SK-N-SH (cell line): Measurements from ENCODE around the gene AHCYL1. TPM values are rescaled to one million over a fixed set of nuclear protein-coding genes. Genes with fewer than 3 reads are reported as not detected.
A peak's percentile ranks its signal among the peaks of the same experiment; 100 is the strongest.

Experiments
- CTCF ChIA-PET: fragments of 300-600, 350-600 bp; formaldehyde crosslinking; extraction: SDS; loops from one replicate; lab custom pipeline; 2021; lab: Yijun Ruan, JAX
- POLR2A ChIA-PET: fragments of 350-600 bp; sonication (Branson Sonifier 250); formaldehyde crosslinking; extraction: SDS; loops from one replicate; lab custom pipeline; 2020; ENCODE audit warnings: antibody characterized with exemption, inconsistent platforms; lab: Yijun Ruan, JAX
- DNase-seq: peaks from one replicate; pipeline ENCODE4 v3.0.0; 2012
- H2AFZ ChIP-seq: fragments of 200-600 bp; sonication (generic); 2 replicates; pipeline ENCODE4 v1.8.1; 2016; ENCODE audit warnings: antibody characterized with exemption, mild to moderate bottlenecking, low read depth
- H3F3A ChIP-seq: fragments of 200-600 bp; sonication (generic); replicated peaks from 2 replicates; pipeline ENCODE3; 2016; ENCODE audit warnings: antibody characterized with exemption, mild to moderate bottlenecking; ENCODE audit not compliant: insufficient read depth
- H3K27ac ChIP-seq, 2 experiments: fragments of 200-500 bp in 1 of 2; fragments of 200-600 bp in 1 of 2; sonication (Bioruptor generic) in 1 of 2; sonication (generic), shearing (Covaris generic) in 1 of 2; 2 replicates each; pipeline versions ENCODE4 v1.5.1 to v1.6.1; 2014 to 2016; ENCODE audit warnings: low read depth in 2 of 2, inconsistent platforms in 1 of 2, low read length in 1 of 2, mild to moderate bottlenecking in 1 of 2, mixed read lengths in 1 of 2
- H3K27me3 ChIP-seq: fragments of 200-600 bp; sonication (generic), shearing (Covaris generic); 2 replicates; pipeline ENCODE4 v1.6.1; 2016; ENCODE audit warnings: mixed run types; ENCODE audit not compliant: insufficient read depth
- H3K36me3 ChIP-seq, 2 experiments: fragments of 200-500 bp in 1 of 2; fragments of 200-600 bp in 1 of 2; sonication (Bioruptor generic) in 1 of 2; sonication (generic) in 1 of 2; replicated peaks in 1 of 2; 2 replicates each; pipeline versions ENCODE3 to v1.5.1; 2014 to 2016; ENCODE audit warnings: low read length in 1 of 2, mild to moderate bottlenecking in 1 of 2; ENCODE audit not compliant: insufficient read depth in 2 of 2, control insufficient read depth in 1 of 2
- H3K4me1 ChIP-seq, 2 experiments: fragments of 200-500 bp in 1 of 2; fragments of 200-600 bp in 1 of 2; sonication (Bioruptor generic) in 1 of 2; sonication (generic), shearing (Covaris generic) in 1 of 2; 2 replicates each; pipeline versions ENCODE4 v1.5.1 to v1.6.1; 2014 to 2016; ENCODE audit warnings: low read depth in 1 of 2, low read length in 1 of 2, mixed run types in 1 of 2; ENCODE audit not compliant: insufficient read depth in 2 of 2, control insufficient read depth in 1 of 2
- H3K4me2 ChIP-seq: fragments of 200-600 bp; sonication (generic), shearing (Covaris generic); 2 replicates; pipeline ENCODE4 v1.6.1; 2017; ENCODE audit warnings: mixed run types
- H3K4me3 ChIP-seq, 2 experiments: fragments of 200-500 bp in 1 of 2; fragments of 200-600 bp in 1 of 2; sonication (Bioruptor generic) in 1 of 2; sonication (generic), shearing (Covaris generic) in 1 of 2; 2 replicates each; pipeline versions ENCODE4 v1.5.1 to v1.8.1; 2014 to 2016; ENCODE audit warnings: low read depth in 2 of 2, inconsistent platforms in 1 of 2, low read length in 1 of 2, mild to moderate bottlenecking in 1 of 2, mixed read lengths in 1 of 2, moderate library complexity in 1 of 2
- H3K79me2 ChIP-seq: fragments of 200-600 bp; sonication (generic); 2 replicates; pipeline ENCODE4 v1.8.1; 2017; ENCODE audit warnings: mild to moderate bottlenecking; ENCODE audit not compliant: insufficient read depth
- H3K9ac ChIP-seq: fragments of 200-600 bp; sonication (generic); 2 replicates; pipeline ENCODE4 v1.6.1; 2017; ENCODE audit warnings: mixed run types
- H3K9me2 ChIP-seq: fragments of 200-600 bp; sonication (generic); 2 replicates; pipeline ENCODE4 v1.6.1; 2017; ENCODE audit warnings: mixed run types
- H3K9me3 ChIP-seq: fragments of 200-600 bp; sonication (generic); 2 replicates; pipeline ENCODE4 v1.6.1; 2017; ENCODE audit warnings: mixed run types, mild to moderate bottlenecking, moderate library complexity
- H4K20me1 ChIP-seq: fragments of 200-600 bp; sonication (generic); 2 replicates; pipeline ENCODE4 v1.6.1; 2017; ENCODE audit warnings: mild to moderate bottlenecking, mixed run types; ENCODE audit not compliant: insufficient read depth
- CHD2 ChIP-seq: fragments of 150-350 bp; IDR thresholded peaks from 2 replicates; pipeline ENCODE4 v1.6.1; 2018; ENCODE audit warnings: low read length; ENCODE audit not compliant: partially characterized antibody
- ELF1 ChIP-seq: IDR thresholded peaks from 2 replicates; pipeline ENCODE4 v1.4.0; 2012
- GABPA ChIP-seq: IDR thresholded peaks from 2 replicates; pipeline ENCODE4 v1.4.0; 2012; ENCODE audit warnings: low read depth, mild to moderate bottlenecking
- GATA2 ChIP-seq: sonication (generic); formaldehyde crosslinking; IDR thresholded peaks from 2 replicates; pipeline ENCODE4 v1.5.0; 2020; ENCODE audit warnings: mild to moderate bottlenecking, missing genetic modification reagents
- MEF2A ChIP-seq: IDR thresholded peaks from 2 replicates; pipeline ENCODE4 v1.4.0; 2012; ENCODE audit warnings: low read depth, borderline replicate concordance
- MXI1 ChIP-seq: IDR thresholded peaks from 2 replicates; pipeline ENCODE4 v1.6.1; 2012; ENCODE audit warnings: mild to moderate bottlenecking, low read depth, low read length, improper control_type of control experiment
- NFIC ChIP-seq: IDR thresholded peaks from 2 replicates; pipeline ENCODE4 v1.4.0; 2012; ENCODE audit warnings: borderline replicate concordance
- POLR2AphosphoS5 ChIP-seq: IDR thresholded peaks from 2 replicates; pipeline ENCODE4 v1.6.1; 2012; ENCODE audit warnings: low read depth, low read length
- RAD21 ChIP-seq: IDR thresholded peaks from 2 replicates; pipeline ENCODE4 v1.6.1; 2012; ENCODE audit warnings: mild to moderate bottlenecking, low read length
- RCOR1 ChIP-seq: fragments of 150-350 bp; IDR thresholded peaks from 2 replicates; pipeline ENCODE4 v1.6.1; 2017; ENCODE audit warnings: antibody characterized with exemption, low read length
- RXRA ChIP-seq: IDR thresholded peaks from 2 replicates; pipeline ENCODE4 v1.4.0; 2012; ENCODE audit warnings: low read depth, mild to moderate bottlenecking, borderline replicate concordance
- SMC3 ChIP-seq: IDR thresholded peaks from 2 replicates; pipeline ENCODE4 v1.6.1; 2012; ENCODE audit warnings: low read depth, low read length, improper control_type of control experiment
- TAF1 ChIP-seq: IDR thresholded peaks from 2 replicates; pipeline ENCODE4 v1.6.1; 2012; ENCODE audit warnings: low read depth, mild to moderate bottlenecking, low read length, moderate library complexity, borderline replicate concordance
- USF1 ChIP-seq: IDR thresholded peaks from 2 replicates; pipeline ENCODE4 v1.4.0; 2012; ENCODE audit warnings: low read depth, borderline replicate concordance
- YY1 ChIP-seq: IDR thresholded peaks from 2 replicates; pipeline ENCODE4 v1.4.0; 2012; ENCODE audit warnings: low read depth, mild to moderate bottlenecking
- WGBS: methylation state at CpG from one replicate; pipeline ENCODE4 v1.1.6; 2017; ENCODE audit warnings: low lambda C conversion rate; 5-methylcytosine and 5-hydroxymethylcytosine counted together
- polyA plus RNA-seq, 3 experiments: library from polyadenylated mRNA; depleted of rRNA; stranded (reverse); fragments of >200 nt; gene quantifications; 2 replicates each; pipeline ENCODE4 v1.2.3, GENCODE V29; 2012
- TF ChIP-seq, protein P1 (sequence below): fragments of 200-600 bp; sonication (generic); IDR thresholded peaks from 2 replicates; pipeline ENCODE4 v1.6.1; 2017; ENCODE audit warnings: antibody characterized with exemption, mild to moderate bottlenecking, moderate library complexity
- TF ChIP-seq, protein P2 (sequence below): IDR thresholded peaks from 2 replicates; pipeline ENCODE4 v1.4.0; 2012; ENCODE audit warnings: low read depth, borderline replicate concordance
- TF ChIP-seq, protein P3 (sequence below): IDR thresholded peaks from 2 replicates; pipeline ENCODE4 v1.4.0; 2012; ENCODE audit warnings: low read depth
- TF ChIP-seq, protein P4 (sequence below): fragments of 150-350 bp; IDR thresholded peaks from 2 replicates; pipeline ENCODE4 v1.6.1; 2017; ENCODE audit warnings: antibody characterized with exemption, low read length, low read depth, borderline replicate concordance

The AHCYL1 gene
- polyA plus RNA-seq, 1 of the 3 experiments (the other 2 are of a cell fraction) = 39.7 TPM

DNA sequence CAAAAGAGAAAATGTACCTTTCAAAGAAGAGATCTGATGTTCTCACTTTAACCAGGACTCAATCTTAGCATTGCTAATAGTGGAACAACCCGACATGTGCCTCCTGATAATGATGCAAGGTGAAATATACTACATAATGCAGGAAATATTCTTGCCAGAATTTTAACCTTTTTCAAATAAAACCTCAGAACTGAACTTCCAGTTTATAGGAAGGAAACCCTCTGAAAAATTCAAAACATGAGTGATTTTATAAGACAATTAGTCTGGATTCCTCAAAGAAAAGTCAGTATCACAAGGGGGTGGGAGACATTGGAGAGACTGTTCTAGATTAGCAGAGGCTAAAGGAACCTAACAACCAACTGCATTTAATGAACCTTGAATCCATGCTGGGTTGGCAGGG lies 18.1 kb downstream of the AHCYL1 start:
- H3K27ac ChIP-seq = peak overlapping the region; percentile 77 to 92
- H3K4me3 ChIP-seq = no peak overlapping the region
- CTCF ChIA-PET = interaction anchor here (1.2 to 2.2 kb wide), 3 partner anchors 8 to 19 kb away, joined by 6 to 8 read pairs (median 7); partner anchors contain the start of gene AHCYL1
- H3F3A ChIP-seq = peaks cover 30% of the 10 kb centered on the region
- H3K4me1 ChIP-seq = peaks cover 26 to 30% of the 10 kb centered on the region in 2 experiments; a peak in 3 of 4 replicates
- H3K27me3 ChIP-seq = no peaks in the 10 kb centered on the region
- no peaks in the 10 kb centered on the region for H3K9me3 ChIP-seq
- peaks cover 4% of the 10 kb centered on the region; the same call in 1 of the 2 replicates for H4K20me1 ChIP-seq
- peaks cover 3 to 8% of the 10 kb centered on the region in 2 experiments for H3K36me3 ChIP-seq
- H3K4me2 ChIP-seq = peak overlapping the region; percentile 70; the same call in 1 of the 2 replicates
- TF ChIP-seq USF1 = no peak
- no peak for TF ChIP-seq YY1
- TF ChIP-seq MXI1 = no peak
- TF ChIP-seq GABPA = no peak
- no peak for TF ChIP-seq ELF1
- TF ChIP-seq MEF2A = no peak
- TF ChIP-seq, protein P1, sequence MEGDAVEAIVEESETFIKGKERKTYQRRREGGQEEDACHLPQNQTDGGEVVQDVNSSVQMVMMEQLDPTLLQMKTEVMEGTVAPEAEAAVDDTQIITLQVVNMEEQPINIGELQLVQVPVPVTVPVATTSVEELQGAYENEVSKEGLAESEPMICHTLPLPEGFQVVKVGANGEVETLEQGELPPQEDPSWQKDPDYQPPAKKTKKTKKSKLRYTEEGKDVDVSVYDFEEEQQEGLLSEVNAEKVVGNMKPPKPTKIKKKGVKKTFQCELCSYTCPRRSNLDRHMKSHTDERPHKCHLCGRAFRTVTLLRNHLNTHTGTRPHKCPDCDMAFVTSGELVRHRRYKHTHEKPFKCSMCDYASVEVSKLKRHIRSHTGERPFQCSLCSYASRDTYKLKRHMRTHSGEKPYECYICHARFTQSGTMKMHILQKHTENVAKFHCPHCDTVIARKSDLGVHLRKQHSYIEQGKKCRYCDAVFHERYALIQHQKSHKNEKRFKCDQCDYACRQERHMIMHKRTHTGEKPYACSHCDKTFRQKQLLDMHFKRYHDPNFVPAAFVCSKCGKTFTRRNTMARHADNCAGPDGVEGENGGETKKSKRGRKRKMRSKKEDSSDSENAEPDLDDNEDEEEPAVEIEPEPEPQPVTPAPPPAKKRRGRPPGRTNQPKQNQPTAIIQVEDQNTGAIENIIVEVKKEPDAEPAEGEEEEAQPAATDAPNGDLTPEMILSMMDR = no peak
- no peak for TF ChIP-seq SMC3
- no peak for TF ChIP-seq RAD21
- no peak for TF ChIP-seq RXRA
- TF ChIP-seq GATA2 (CRISPR knock-in tag) = no peak
- TF ChIP-seq, protein P2, sequence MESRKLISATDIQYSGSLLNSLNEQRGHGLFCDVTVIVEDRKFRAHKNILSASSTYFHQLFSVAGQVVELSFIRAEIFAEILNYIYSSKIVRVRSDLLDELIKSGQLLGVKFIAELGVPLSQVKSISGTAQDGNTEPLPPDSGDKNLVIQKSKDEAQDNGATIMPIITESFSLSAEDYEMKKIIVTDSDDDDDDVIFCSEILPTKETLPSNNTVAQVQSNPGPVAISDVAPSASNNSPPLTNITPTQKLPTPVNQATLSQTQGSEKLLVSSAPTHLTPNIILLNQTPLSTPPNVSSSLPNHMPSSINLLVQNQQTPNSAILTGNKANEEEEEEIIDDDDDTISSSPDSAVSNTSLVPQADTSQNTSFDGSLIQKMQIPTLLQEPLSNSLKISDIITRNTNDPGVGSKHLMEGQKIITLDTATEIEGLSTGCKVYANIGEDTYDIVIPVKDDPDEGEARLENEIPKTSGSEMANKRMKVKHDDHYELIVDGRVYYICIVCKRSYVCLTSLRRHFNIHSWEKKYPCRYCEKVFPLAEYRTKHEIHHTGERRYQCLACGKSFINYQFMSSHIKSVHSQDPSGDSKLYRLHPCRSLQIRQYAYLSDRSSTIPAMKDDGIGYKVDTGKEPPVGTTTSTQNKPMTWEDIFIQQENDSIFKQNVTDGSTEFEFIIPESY = no peak
- TF ChIP-seq CHD2 = no peak
- no peak for TF ChIP-seq POLR2AphosphoS5
- TF ChIP-seq NFIC = no peak
- TF ChIP-seq, protein P3, sequence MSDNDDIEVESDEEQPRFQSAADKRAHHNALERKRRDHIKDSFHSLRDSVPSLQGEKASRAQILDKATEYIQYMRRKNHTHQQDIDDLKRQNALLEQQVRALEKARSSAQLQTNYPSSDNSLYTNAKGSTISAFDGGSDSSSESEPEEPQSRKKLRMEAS = no peak
- TF ChIP-seq, protein P4, sequence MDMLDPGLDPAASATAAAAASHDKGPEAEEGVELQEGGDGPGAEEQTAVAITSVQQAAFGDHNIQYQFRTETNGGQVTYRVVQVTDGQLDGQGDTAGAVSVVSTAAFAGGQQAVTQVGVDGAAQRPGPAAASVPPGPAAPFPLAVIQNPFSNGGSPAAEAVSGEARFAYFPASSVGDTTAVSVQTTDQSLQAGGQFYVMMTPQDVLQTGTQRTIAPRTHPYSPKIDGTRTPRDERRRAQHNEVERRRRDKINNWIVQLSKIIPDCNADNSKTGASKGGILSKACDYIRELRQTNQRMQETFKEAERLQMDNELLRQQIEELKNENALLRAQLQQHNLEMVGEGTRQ = no peak
- no peak for TF ChIP-seq TAF1
- no peak for TF ChIP-seq RCOR1
- POLR2A ChIA-PET = no interaction called here
- no peaks in the 10 kb centered on the region for H3K9me2 ChIP-seq
- peaks cover 80% of the 10 kb centered on the region for H3K79me2 ChIP-seq
- H2AFZ ChIP-seq = no peak overlapping the region
- WGBS = 89% methylated on average over 1 of the region's 1 CpG
- H3K9ac ChIP-seq = no peak overlapping the region; the same call in 1 of the 2 replicates
- DNase-seq = no peak
